CD4-positive, alpha-beta T cell (primary cell): ENCODE measurements around the gene C7orf25. TPM values are rescaled to one million over a fixed set of nuclear protein-coding genes. Genes with fewer than 3 reads are reported as not detected.

Source experiments
- ATAC-seq: fragments of 200-7000 bp; cut with Tn5 transposase; one replicate; pipeline ENCODE4 v1.10.0; 2022; ENCODE audit warnings: mild to moderate bottlenecking; ENCODE audit not compliant: poor library complexity
- CTCF ChIA-PET: fragments of 350-600 bp; sonication (Branson Sonifier 250); formaldehyde crosslinking; loops from one replicate; lab custom pipeline; 2021; ENCODE audit warnings: antibody characterized with exemption, inconsistent platforms; lab: Charles Lee
- POLR2A ChIA-PET: fragments of 350-600 bp; sonication (Branson Sonifier 250); formaldehyde crosslinking; loops from one replicate; lab custom pipeline; 2021; ENCODE audit warnings: antibody characterized with exemption, inconsistent platforms; lab: Charles Lee
- DNase-seq, 14 experiments: peaks; one replicate each; pipeline ENCODE4 v3.0.0-alpha.2; 2013 to 2020; ENCODE audit warnings: mixed read lengths in 2 of 14
- H3K27ac ChIP-seq, 2 donors: one replicate each; pipeline versions ENCODE4 v1.5.1 to v1.7.0; 2013; ENCODE audit warnings: low read length in 2 of 2, low read depth in 1 of 2, mild to moderate bottlenecking in 1 of 2
- H3K27me3 ChIP-seq, 2 experiments: 1 replicate in 1 of 2; 2 replicates in 1 of 2; pipeline versions ENCODE4 v1.6.1 to v1.7.0; 2013; ENCODE audit warnings: low read length in 2 of 2, control low read depth in 1 of 2, mild to moderate bottlenecking in 1 of 2, moderate library complexity in 1 of 2; ENCODE audit not compliant: insufficient read depth in 2 of 2, control insufficient read depth in 1 of 2
- H3K36me3 ChIP-seq: one replicate; pipeline ENCODE4 v1.6.1; 2013; ENCODE audit warnings: low read length, control low read depth; ENCODE audit not compliant: insufficient read depth
- H3K4me1 ChIP-seq: one replicate; pipeline ENCODE4 v1.6.1; 2013; ENCODE audit warnings: low read length, control low read depth; ENCODE audit not compliant: insufficient read depth
- H3K4me3 ChIP-seq: one replicate; pipeline ENCODE4 v1.5.1; 2013; ENCODE audit warnings: mild to moderate bottlenecking, low read length, moderate library complexity
- H3K9me3 ChIP-seq, 2 experiments: 1 replicate in 1 of 2; 2 replicates in 1 of 2; pipeline versions ENCODE4 v1.6.1 to v1.7.0; 2013; ENCODE audit warnings: low read length in 2 of 2, mild to moderate bottlenecking in 2 of 2, control low read depth in 1 of 2, moderate library complexity in 1 of 2; ENCODE audit not compliant: control insufficient read depth in 1 of 2, insufficient read depth in 1 of 2
- H3K27ac Mint-ChIP-seq: one replicate; pipeline ENCODE4 v1.8.0; 2020; ENCODE audit warnings: mixed read lengths
- H3K27me3 Mint-ChIP-seq: one replicate; pipeline ENCODE4 v1.8.0; 2021; ENCODE audit warnings: mixed read lengths
- H3K36me3 Mint-ChIP-seq: one replicate; pipeline ENCODE4 v1.8.0; 2021; ENCODE audit warnings: low read depth, mixed read lengths
- H3K4me1 Mint-ChIP-seq: one replicate; pipeline ENCODE4 v1.8.0; 2021; ENCODE audit warnings: low read depth, mixed read lengths
- H3K4me3 Mint-ChIP-seq: one replicate; pipeline ENCODE4 v1.8.0; 2020; ENCODE audit warnings: mild to moderate bottlenecking, mixed read lengths
- H3K9me3 Mint-ChIP-seq: one replicate; pipeline ENCODE4 v1.8.0; 2020; ENCODE audit warnings: mixed read lengths
- CTCF ChIP-seq: fragments of 200-600 bp; IDR thresholded peaks from one replicate; pipeline ENCODE4 v1.8.0; 2022; ENCODE audit warnings: antibody characterized with exemption, mild to moderate bottlenecking
- intact Hi-C, 2 experiments: fragments of 100-400 bp; cut with DNase I in 1 of 2; cut with micrococcal nuclease in 1 of 2; formaldehyde crosslinking; loops; one replicate each; pipeline versions ENCODE4 v1.15.1 to v1.9.0; 2023 to 2025; cut with DNase I, micrococcal nuclease
- total RNA-seq, 174 experiments: library from RNA in 2 of 174; stranded (reverse) in 2 of 174; gene quantifications; one replicate each; pipeline ENCODE4 v1.2.3 and lab custom pipeline; 2021 to 2026

Gene C7orf25
- total RNA-seq, 2 experiments from 2014 or later = 2.1 to 3.7 TPM

- ATAC-seq = no peak
- no peak for TF ChIP-seq CTCF
- Histone ChIP-seq H3K4me1 (peaks cover 4% of the 10 kb centered on the region), H3K4me3 (no peak overlapping the region), H3K36me3 (no peaks in the 10 kb centered on the region), H3K9me3 (no peaks in the 10 kb centered on the region), H3K27ac (no peak overlapping the region), H3K27me3 (no peaks in the 10 kb centered on the region)
- Mint-ChIP-seq H3K36me3 (no peaks in the 10 kb centered on the region), H3K27me3 (peaks cover 4% of the 10 kb centered on the region), H3K9me3 (no peaks in the 10 kb centered on the region), H3K4me3 (no peak overlapping the region), H3K27ac (no peak overlapping the region), H3K4me1 (no peaks in the 10 kb centered on the region)
- ChIA-PET CTCF (no interaction called here), POLR2A (no interaction called here)
- no peak for DNase-seq
- intact Hi-C loops = loop anchor here in 1 of 2 experiments (10.0 kb wide), 1 partner anchor 318 kb away; no protein-coding TSS in a partner anchor
Measured at GRCh38 chr7:42946627-42946950, 34.7 kb upstream of the C7orf25 start.

- Histone ChIP-seq H3K27ac (no peak overlapping the region), H3K9me3 (no peaks in the 10 kb centered on the region), H3K4me1 (peaks cover 4% of the 10 kb centered on the region), H3K36me3 (no peaks in the 10 kb centered on the region), H3K4me3 (no peak overlapping the region), H3K27me3 (no peaks in the 10 kb centered on the region)
- Mint-ChIP-seq H3K36me3 (peaks cover 2% of the 10 kb centered on the region), H3K27me3 (peaks cover 4% of the 10 kb centered on the region), H3K9me3 (no peaks in the 10 kb centered on the region), H3K4me1 (peaks cover 2% of the 10 kb centered on the region), H3K4me3 (no peak overlapping the region), H3K27ac (no peak overlapping the region)
- ATAC-seq (no peak), DNase-seq (no peak)
- no peak for TF ChIP-seq CTCF
- ChIA-PET CTCF (no interaction called here), POLR2A (no interaction called here)
- intact Hi-C loops = loop anchor here in 1 of 2 experiments (10.0 kb wide), 1 partner anchor 319 kb away; no protein-coding TSS in a partner anchor
Measured at GRCh38 chr7:42945821-42946626, 34.2 kb upstream of the C7orf25 start.

- H3K27ac Mint-ChIP-seq = no peak overlapping the region
- H3K9me3 ChIP-seq = no peaks in the 10 kb centered on the region
- POLR2A ChIA-PET = interaction anchor here (0.6 to 1.2 kb wide), 4 partner anchors 9 to 898 kb away, joined by 3 to 8 read pairs (median 4); partner anchors contain the start of genes COA1, MRPL32, PSMA2 and STK17A
Measured at GRCh38 chr7:42940985-42941847, 29.3 kb upstream of the C7orf25 start.

More at GRCh38 chr7:42940985-42941847, 29.3 kb upstream of the C7orf25 start:
- no peak overlapping the region for H3K4me3 Mint-ChIP-seq
- Histone ChIP-seq H3K4me1 (peaks cover 4% of the 10 kb centered on the region), H3K36me3 (peaks cover 30% of the 10 kb centered on the region), H3K27me3 (no peaks in the 10 kb centered on the region), H3K4me3 (no peak overlapping the region), H3K27ac (no peak overlapping the region)
- DNase-seq (peak; percentile 58 to 80 (median 71)), ATAC-seq (peak; percentile 72)
- CTCF ChIA-PET = interaction anchor here (0.8 to 1.2 kb wide), 6 partner anchors 9 to 898 kb away, joined by 3 to 12 read pairs (median 4); partner anchors contain the start of genes MRPL32 and PSMA2
- H3K9me3 Mint-ChIP-seq = no peaks in the 10 kb centered on the region
- peaks cover 39% of the 10 kb centered on the region for H3K36me3 Mint-ChIP-seq
- H3K4me1 Mint-ChIP-seq = peaks cover 4% of the 10 kb centered on the region
- intact Hi-C loops = loop anchor here (1.0 to 10.0 kb wide), 5 partner anchors 320 to 898 kb away; no protein-coding TSS in a partner anchor
- TF ChIP-seq CTCF = peak; percentile 87
- H3K27me3 Mint-ChIP-seq = no peaks in the 10 kb centered on the region
